ENCODE measurements around the gene SHISAL1.
A peak's percentile ranks its signal among the peaks of the same experiment; 100 is the strongest.
"Not testable (repeated sequence)": the region's sequence is repeated elsewhere in the genome, so short reads cannot be mapped to it uniquely, and the experiment has no call there.

SHISAL1 gene

DNA sequence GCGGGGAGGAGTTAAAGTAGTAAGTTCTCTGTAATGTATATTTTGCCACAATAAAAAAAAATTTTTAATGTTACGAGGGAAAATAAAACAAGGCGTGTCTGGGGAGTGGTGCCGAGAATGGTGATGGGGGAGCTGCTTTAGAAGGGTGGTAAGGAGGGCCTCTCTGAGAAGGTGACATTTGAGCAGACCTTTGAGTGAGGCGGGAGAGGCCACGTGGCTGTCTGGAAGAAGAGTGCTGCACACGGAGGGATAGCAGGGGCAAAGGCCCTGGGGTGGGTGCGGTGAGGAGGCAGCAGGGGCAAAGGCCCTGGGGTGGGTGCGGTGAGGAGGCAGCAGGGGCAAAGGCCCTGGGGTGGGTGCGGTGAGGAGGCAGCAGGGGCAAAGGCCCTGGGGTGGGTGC is 10.4 kb downstream of the SHISAL1 start:
- DNase-seq (ENCODE audit: low spot score): not testable (repeated sequence)

- no peak for DNase-seq (ENCODE audit: low spot score)
Observed at GRCh38 chr22:44301039-44301438, 11.7 kb downstream of the SHISAL1 start.

GRCh38 chr22:44299124-44299523 is 13.6 kb downstream of the SHISAL1 start:
- DNase-seq (ENCODE audit: low spot score): no peak

- no peak for DNase-seq (ENCODE audit: low spot score)
Observed at GRCh38 chr22:44298406-44299091, 14.2 kb downstream of the SHISAL1 start.

- no peak for DNase-seq (ENCODE audit: low spot score)
Observed at GRCh38 chr22:44297470-44298061, 15.2 kb downstream of the SHISAL1 start.

GRCh38 chr22:44295406-44295805 is 17.3 kb downstream of the SHISAL1 start:
- DNase-seq (ENCODE audit: low spot score): no peak

DNA sequence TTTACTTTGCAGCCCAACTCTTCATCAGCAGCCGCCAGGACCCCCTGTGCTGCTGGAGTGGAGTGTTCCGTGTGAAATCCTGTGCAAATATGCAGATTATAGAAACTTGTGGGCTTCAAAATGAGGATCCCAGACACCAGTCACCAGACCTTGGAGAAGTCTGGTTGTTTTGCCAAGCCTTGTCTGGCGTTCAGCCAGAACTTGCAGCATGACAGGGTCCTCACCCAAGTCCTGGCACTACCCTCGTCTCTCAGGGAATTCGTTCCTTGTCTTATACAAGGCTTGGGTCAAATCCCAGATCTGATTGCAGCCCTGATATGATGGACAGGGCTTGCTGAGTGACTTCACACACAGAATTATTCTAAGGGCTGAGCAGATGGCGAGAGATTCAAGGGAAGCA is 18.9 kb downstream of the SHISAL1 start:
- DNase-seq (ENCODE audit: low spot score): no peak

GRCh38 chr22:44293034-44293433 is 19.7 kb downstream of the SHISAL1 start:
- no peak for DNase-seq (ENCODE audit: low spot score)

GRCh38 chr22:44292521-44292920 is 20.2 kb downstream of the SHISAL1 start:
- DNase-seq (ENCODE audit: low spot score): no peak

GRCh38 chr22:44291674-44292360 is 20.9 kb downstream of the SHISAL1 start:
- no peak for DNase-seq (ENCODE audit: low spot score)

DNA sequence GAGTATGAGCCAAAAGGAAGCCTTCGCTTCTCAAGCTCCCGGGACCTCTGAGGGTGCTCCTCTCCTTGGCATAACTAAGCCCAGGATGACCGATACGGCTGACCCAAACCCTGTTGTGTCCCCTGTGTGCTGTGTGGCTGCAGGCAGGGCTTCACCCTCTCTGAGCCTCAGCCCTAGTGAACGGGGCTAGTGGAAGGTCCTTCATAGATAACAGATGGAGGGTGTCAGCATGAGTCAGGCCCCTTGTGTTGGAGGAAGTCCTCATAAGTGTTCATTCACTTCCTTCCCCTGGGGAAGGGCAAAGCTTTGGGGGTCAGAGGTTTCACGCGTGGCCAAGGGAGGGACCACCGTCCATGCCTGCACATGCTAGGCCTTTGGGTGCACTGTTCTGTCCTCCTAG is 21.5 kb downstream of the SHISAL1 start:
- no peak for DNase-seq (ENCODE audit: low spot score)

DNA sequence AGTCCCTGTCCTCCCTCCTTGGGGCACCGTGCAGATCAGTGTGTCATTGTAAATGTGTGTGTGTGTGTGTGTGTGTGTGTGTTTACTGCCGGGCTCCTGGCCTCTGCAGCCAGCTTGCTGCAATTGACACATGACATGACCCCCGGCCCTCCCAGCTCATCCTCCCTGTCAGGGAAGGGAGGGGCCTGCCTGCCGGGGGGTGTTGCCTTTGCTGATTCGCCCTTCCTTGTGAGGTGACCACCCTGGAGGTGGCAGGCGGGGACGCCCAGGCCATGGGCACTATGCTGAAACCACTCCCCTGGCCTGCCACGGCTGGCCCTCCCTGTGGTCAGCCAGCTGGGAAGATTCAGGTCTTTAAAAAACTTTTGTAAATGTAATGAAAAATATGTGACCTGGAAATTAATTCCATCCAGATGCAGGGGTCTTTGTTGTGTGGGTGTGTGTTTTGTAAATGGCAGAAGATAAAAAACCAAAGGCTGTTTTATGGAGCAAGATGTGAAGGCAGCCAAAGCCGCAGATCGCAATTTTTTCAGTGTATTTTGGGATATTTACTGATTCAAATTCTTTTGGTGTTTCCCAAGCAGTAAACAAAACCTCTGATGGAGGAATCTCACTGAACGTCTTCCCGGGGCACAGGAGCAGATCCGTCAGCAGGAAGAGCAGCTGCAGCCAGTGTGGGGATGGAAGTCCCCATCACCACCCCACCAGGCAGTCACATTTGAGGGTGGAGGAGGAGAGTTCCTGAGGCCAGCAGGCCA is 23.2 kb downstream of the SHISAL1 start:
- peak; percentile 62 for DNase-seq (ENCODE audit: low spot score)

DNA sequence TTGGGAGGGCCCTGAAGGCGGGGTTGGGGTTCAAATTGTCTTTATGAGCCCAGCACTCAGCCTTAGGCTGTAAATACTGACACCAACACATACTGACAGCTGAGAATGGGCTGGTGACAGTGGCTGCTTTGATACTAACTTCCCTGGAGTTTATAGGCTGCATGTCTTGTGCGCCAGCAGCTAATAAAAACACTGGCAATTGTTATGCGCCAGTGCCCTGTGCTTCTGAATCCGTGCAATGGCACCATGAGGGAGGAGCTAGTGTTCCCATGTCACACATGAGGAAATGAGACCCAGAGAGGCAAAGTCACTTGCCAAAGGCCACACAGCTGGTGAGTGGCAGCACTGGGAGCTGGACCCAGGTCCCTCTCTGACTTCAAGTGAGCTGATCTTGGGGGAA is 23.8 kb downstream of the SHISAL1 start:
- DNase-seq (ENCODE audit: low spot score): no peak

DNA sequence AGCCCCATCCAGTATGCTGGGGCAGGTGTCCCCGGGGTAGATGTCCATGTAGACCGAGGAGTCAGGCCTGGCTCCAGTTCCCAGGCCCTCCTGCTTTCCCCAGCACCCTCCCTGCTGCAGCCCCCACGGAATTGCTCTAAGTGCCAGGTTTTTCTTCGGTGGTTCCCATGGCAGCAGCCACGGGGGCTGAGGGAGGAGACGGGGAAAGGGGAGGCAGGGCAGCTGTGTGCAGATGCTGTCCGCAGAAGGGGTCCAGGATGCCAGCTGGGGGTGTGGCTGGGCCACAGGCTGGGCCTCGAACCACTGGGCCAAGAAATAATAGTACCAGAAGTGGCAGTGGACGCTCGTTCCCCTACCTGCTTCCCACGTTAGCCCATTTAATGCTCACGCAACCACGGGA is 25.0 kb downstream of the SHISAL1 start:
- DNase-seq (ENCODE audit: low spot score): no peak

DNA sequence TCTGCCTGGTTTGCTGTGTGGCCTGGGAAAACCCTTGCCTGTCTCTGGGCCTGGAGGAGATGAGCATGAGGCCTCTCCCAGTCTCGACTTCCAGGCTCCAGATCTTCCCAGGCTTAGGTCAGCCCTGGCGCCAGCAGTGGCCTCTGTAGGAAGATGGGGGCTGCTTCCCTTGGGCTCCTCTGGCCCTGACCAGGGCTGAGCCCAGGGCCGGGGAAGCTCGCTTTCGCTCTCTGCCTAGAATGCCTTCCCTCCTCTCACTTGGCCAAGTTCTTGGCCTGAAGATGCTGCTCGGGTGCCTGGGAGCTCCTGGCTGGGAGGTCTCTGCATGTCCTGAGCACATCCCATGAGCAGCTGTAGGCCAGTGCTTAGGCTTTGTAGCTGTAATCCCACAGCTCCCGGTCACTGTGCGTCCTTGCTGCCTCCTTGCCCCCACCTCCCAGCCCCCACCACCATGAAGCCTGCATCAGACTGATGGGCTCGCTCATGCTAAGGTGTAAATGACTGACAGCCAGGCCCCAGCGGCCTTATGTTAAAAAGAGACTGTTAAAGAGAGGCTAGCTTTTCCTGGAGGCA is 25.5 kb downstream of the SHISAL1 start:
- peak; percentile 37 for DNase-seq (ENCODE audit: low spot score)

DNA sequence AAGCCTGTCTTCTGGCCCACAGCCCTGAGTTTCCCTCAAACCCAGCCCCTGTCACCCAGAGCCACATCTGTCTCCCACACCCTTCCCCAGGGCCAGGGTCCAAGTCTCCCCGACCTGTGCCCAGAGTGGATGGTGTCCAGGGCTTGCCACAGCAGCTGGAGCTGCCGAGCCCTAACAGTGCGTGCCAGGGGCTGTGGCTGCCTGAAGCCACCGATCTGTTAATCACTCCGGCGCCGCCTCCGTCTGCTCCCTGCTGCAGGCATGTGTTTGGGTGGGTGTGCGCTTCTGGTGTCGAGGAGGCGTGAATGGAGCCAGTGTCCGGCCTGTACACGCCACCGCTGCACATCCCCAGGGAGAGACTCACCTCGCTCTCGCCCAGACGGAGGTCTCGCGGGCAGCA is 26.1 kb downstream of the SHISAL1 start:
- DNase-seq (ENCODE audit: low spot score): peak; percentile 88

DNA sequence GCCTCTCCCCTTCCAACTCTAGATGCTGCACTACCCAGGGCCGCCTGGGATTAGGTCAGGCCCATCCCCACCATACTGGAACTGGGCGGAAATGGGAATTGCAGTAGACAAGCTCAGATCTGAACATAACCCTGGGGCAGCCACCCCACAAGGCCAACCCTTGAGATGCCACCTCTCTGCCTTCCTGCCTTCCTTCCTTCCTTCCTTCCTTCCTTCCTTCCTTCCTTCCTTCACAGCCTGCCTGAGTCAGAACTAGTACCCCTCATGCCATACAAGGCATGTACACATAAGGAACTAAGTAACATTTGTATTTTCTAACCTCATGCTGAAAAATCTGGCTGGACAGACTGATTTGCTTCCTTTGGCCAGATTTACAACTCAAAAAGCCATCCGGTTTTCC is 28.0 kb downstream of the SHISAL1 start:
- no peak for DNase-seq (ENCODE audit: low spot score)

DNA sequence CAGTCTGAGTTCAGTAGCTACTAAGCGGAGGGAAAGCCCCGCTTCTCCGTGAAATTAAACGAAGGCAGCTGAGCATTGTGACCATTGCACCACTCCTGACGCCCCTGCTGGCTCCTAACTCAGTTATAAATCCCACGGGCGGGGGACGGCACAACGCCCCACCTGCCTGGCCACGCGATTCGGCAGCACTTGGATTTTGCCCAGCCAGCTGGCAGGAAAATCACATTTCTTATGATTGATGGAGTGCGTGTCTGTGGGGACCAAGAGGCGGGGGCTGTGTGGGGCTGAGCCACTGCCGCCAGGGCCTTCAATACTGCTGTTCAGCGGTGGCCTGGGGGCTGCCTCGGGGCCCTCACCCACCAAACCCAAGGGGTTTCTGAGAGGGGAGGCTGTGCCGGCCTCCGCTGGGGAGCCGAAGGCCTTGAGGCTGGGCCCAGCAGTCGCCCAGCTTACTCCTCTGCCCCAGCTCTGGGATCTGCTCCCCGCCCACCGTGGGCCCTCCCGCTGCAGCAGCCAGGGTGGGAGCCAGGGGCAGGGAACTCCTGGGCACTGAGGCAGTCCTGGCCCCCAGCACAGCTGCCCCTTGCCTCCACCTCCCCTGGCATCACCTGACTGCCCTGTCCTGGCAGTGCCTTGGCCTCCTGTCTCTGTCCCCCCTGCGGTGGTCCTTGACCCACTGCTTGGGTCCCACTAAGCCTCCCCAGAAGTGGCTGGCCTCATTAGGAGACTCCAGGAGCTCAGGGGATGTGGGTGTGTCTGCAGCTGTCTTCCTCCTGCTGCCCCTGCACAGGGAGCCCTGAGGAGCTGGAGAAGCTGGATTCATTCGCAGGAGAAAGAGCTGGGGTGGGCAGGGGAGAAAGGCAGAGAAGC is 30.7 kb downstream of the SHISAL1 start:
- no peak for DNase-seq (ENCODE audit: low spot score)

GRCh38 chr22:44280665-44281188 is 32.0 kb downstream of the SHISAL1 start:
- no peak for DNase-seq (ENCODE audit: low spot score)

DNA sequence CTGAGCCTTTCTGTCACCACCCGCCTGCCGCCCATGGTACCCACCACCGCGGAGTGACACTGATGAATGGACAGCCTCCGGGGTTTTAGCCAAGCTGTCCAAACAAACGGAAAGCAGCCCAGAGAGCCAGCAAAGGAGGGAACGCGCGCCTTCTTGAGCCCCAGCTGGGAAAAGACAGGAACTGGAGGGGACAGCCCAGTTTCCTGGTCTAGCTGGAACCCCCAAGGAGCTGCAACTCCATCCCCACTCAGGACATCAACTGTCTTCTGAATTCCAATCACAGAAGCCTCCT is 33.7 kb downstream of the SHISAL1 start:
- DNase-seq (ENCODE audit: low spot score): no peak

Data from GM03348 (cell line).